Prostate gland (tissue), 2 donors: ENCODE measurements around the gene IL3RA. TPM values are rescaled to one million over a fixed set of nuclear protein-coding genes. Genes with fewer than 3 reads are reported as not detected.

ENCODE experiments used
- DNase-seq: peaks from one replicate; pipeline ENCODE4 v3.0.0-alpha.2; 2019; ENCODE audit warnings: low spot score
- H3K27ac ChIP-seq, 2 donors: fragments of 200-600 bp; sonication (generic); 2 replicates each; pipeline ENCODE4 v1.5.1; 2017 to 2019
- H3K27me3 ChIP-seq: fragments of 200-600 bp; sonication (generic); replicated peaks from 2 replicates; pipeline ENCODE4 v1.5.1; 2019; ENCODE audit not compliant: insufficient read depth
- H3K36me3 ChIP-seq, 2 donors: fragments of 200-600 bp; sonication (generic); 1 replicate in 1 of 2; 2 replicates in 1 of 2; pipeline versions ENCODE4 v1.5.1 to v1.8.1; 2017 to 2019
- H3K4me1 ChIP-seq: fragments of 200-600 bp; sonication (generic); replicated peaks from 2 replicates; pipeline ENCODE4 v1.5.1; 2019
- H3K4me3 ChIP-seq, 2 donors: fragments of 200-600 bp; sonication (generic); 2 replicates each; pipeline ENCODE4 v1.5.1; 2017 to 2019
- H3K9me3 ChIP-seq: fragments of 200-600 bp; sonication (generic); 2 replicates; pipeline ENCODE4 v1.5.1; 2017
- CTCF ChIP-seq, 4 experiments: fragments of 200-600 bp in 2 of 4; fragments of 450-650 bp in 2 of 4; sonication (generic) in 2 of 4; IDR thresholded peaks; 1 replicate in 3 of 4; 2 replicates in 1 of 4; pipeline ENCODE4 v1.5.1; 2016 to 2019; ENCODE audit warnings: antibody characterized with exemption in 4 of 4, mild to moderate bottlenecking in 2 of 4, moderate library complexity in 2 of 4
- POLR2A ChIP-seq: fragments of 450-650 bp; IDR thresholded peaks from one replicate; pipeline ENCODE4 v1.6.1; 2016; ENCODE audit warnings: antibody characterized with exemption, mild to moderate bottlenecking
- POLR2AphosphoS5 ChIP-seq: sonication (generic); formaldehyde crosslinking; IDR thresholded peaks from one replicate; pipeline ENCODE4 v1.6.1; 2017; ENCODE audit warnings: antibody characterized with exemption
- WGBS: methylation state at CpG from one replicate; pipeline ENCODE4 v1.1.5; 2018; 5-methylcytosine and 5-hydroxymethylcytosine counted together
- intact Hi-C: fragments of 100-400 bp; cut with DNase I; formaldehyde crosslinking; loops from one replicate; pipeline ENCODE4 v1.14.2; 2022
- total RNA-seq, 2 donors: library from RNA; depleted of rRNA; stranded (reverse); fragments of >200 nt; gene quantifications; one replicate each; pipeline ENCODE4 v1.1.0, GENCODE V29; 2016

IL3RA gene
- total RNA-seq, 2 donors from 2014 or later = 3.3 to 7.2 TPM

- DNase-seq = no peak
- WGBS = 35% methylated on average over 11 of the region's 11 CpGs
- Histone ChIP-seq H3K4me3 (no peak overlapping the region), H3K27ac (no peak overlapping the region), H3K4me1 (no peaks in the 10 kb centered on the region), H3K9me3 (no peaks in the 10 kb centered on the region), H3K27me3 (no peaks in the 10 kb centered on the region), H3K36me3 (peaks cover 0 to 5% of the 10 kb centered on the region in 2 donors)
- intact Hi-C loops = no loop called here
- TF ChIP-seq POLR2A = no peak
- no peak for TF ChIP-seq POLR2AphosphoS5
- no peak for TF ChIP-seq CTCF (IDR thresholded peaks at IDR 0.05)
Measured at GRCh38 chrX:1355131-1356046, 18.8 kb downstream of the IL3RA start.

DNA sequence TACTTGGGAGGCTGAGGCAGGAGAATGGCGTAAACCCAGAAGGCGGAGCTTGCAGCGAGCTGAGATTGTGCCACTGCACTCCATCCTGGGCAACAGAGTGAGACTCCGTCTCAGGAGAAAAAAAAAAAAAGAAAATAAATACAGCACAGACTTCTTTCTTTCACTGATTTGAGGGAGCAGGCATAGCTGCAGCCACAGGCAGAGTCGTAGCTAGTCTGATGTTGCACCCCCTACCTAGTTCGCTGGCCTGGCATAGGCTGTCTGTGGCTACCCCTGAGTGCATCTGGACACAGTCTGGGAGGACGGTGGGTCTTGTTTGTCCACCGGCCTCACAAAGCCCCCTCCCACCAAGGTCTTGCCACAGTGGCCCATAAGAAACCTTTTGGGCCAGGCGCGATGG, 21.4 kb downstream of the IL3RA start:
- 94% methylated on average over 10 of the region's 10 CpGs for WGBS
- intact Hi-C loops = no loop called here
- Histone ChIP-seq H3K27ac (no peak overlapping the region), H3K36me3 (peaks cover 0 to 5% of the 10 kb centered on the region in 2 donors), H3K9me3 (no peaks in the 10 kb centered on the region), H3K27me3 (no peaks in the 10 kb centered on the region), H3K4me3 (no peak overlapping the region), H3K4me1 (no peaks in the 10 kb centered on the region)
- no peak for DNase-seq
- TF ChIP-seq CTCF (IDR thresholded peaks at IDR 0.05) (no peak), POLR2AphosphoS5 (no peak), POLR2A (no peak)

GRCh38 chrX:1358793-1359476, 22.4 kb downstream of the IL3RA start:
- Histone ChIP-seq H3K4me1 (no peaks in the 10 kb centered on the region), H3K27me3 (no peaks in the 10 kb centered on the region), H3K4me3 (no peak overlapping the region), H3K27ac (no peak overlapping the region), H3K36me3 (peaks cover 0 to 5% of the 10 kb centered on the region in 2 donors), H3K9me3 (no peaks in the 10 kb centered on the region)
- no peak for DNase-seq
- TF ChIP-seq CTCF (IDR thresholded peaks at IDR 0.05) (no peak), POLR2A (no peak), POLR2AphosphoS5 (no peak)
- intact Hi-C loops = no loop called here
- 84% methylated on average over 6 of the region's 6 CpGs for WGBS

DNA sequence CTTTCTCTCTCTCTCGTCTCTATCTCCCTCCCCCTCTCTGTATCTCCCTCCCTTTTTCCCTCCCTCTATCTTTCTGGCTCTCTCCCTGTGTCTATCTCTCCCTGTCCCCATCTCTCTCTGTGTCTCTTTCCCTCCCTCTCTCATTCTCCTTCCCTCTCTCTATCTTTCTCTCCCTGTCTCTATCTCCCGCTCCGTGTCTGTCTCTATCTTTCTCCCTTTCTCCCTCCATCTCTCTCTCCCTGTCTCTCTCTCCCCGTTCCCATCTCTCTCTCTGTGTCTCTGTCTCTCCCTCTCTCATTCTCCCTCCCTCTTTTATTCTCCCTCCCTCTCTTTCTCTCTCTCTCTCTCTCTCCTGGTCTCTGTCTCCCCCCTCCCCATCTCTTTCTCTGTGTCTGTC, 22.9 kb downstream of the IL3RA start:
- DNase-seq = no peak
- Histone ChIP-seq H3K9me3 (no peaks in the 10 kb centered on the region), H3K27me3 (no peaks in the 10 kb centered on the region), H3K4me1 (no peaks in the 10 kb centered on the region), H3K27ac (no peak overlapping the region), H3K36me3 (peaks cover 0 to 5% of the 10 kb centered on the region in 2 donors), H3K4me3 (no peak overlapping the region)
- 83% methylated on average over 4 of the region's 4 CpGs for WGBS
- intact Hi-C loops = no loop called here
- TF ChIP-seq POLR2A = no peak
- TF ChIP-seq POLR2AphosphoS5 = no peak
- no peak for TF ChIP-seq CTCF (IDR thresholded peaks at IDR 0.05)
